GM23338 (cell line): Measurements from ENCODE around the gene PPM1F. TPM values are rescaled to one million over a fixed set of nuclear protein-coding genes. Genes with fewer than 3 reads are reported as not detected.
"Not testable (repeated sequence)": the region's sequence is repeated elsewhere in the genome, so short reads cannot be mapped to it uniquely, and the experiment has no call there.

Source experiments
- ATAC-seq: fragments of 200-7000 bp; cut with Tn5 transposase; 3 replicates; pipeline ENCODE4 v1.9.1; 2020
- DNase-seq: peaks from one replicate; pipeline ENCODE4 v3.0.0-alpha.2; 2015; ENCODE audit warnings: low spot score
- H2AFZ ChIP-seq: fragments of 200-600 bp; sonication (generic); 2 replicates; pipeline ENCODE4 v1.8.0; 2016; ENCODE audit warnings: antibody characterized with exemption, mild to moderate bottlenecking, moderate library complexity
- H3F3A ChIP-seq: fragments of 200-600 bp; sonication (generic); replicated peaks from 2 replicates; pipeline ENCODE4 v1.8.0; 2017; ENCODE audit warnings: antibody characterized with exemption, mixed run types, low read depth
- H3K27ac ChIP-seq: fragments of 200-600 bp; sonication (generic); 2 replicates; pipeline ENCODE4 v1.6.1; 2016; ENCODE audit warnings: low read depth
- H3K27me3 ChIP-seq: fragments of 200-600 bp; sonication (generic); 2 replicates; pipeline ENCODE4 v1.8.0; 2016; ENCODE audit warnings: mild to moderate bottlenecking, mixed run types, moderate library complexity; ENCODE audit not compliant: insufficient read depth
- H3K36me3 ChIP-seq: fragments of 200-600 bp; sonication (generic); 2 replicates; pipeline ENCODE4 v1.8.0; 2016; ENCODE audit warnings: mild to moderate bottlenecking; ENCODE audit not compliant: insufficient read depth
- H3K4me1 ChIP-seq: fragments of 200-600 bp; sonication (generic); 2 replicates; pipeline ENCODE4 v1.8.0; 2016; ENCODE audit warnings: mild to moderate bottlenecking, moderate library complexity; ENCODE audit not compliant: insufficient read depth
- H3K4me2 ChIP-seq: fragments of 200-600 bp; sonication (generic); 2 replicates; pipeline ENCODE4 v1.7.1; 2017; ENCODE audit warnings: mixed run types
- H3K4me3 ChIP-seq: fragments of 200-600 bp; sonication (generic); 2 replicates; pipeline ENCODE4 v1.6.1; 2016; ENCODE audit warnings: mixed run types
- H3K79me2 ChIP-seq: fragments of 200-600 bp; sonication (generic); replicated peaks from 2 replicates; pipeline ENCODE4 v1.8.0; 2017; ENCODE audit warnings: mild to moderate bottlenecking; ENCODE audit not compliant: insufficient read depth
- H3K9me2 ChIP-seq: fragments of 200-600 bp; sonication (generic); 2 replicates; pipeline ENCODE4 v1.8.0; 2017; ENCODE audit not compliant: insufficient read depth
- H4K20me1 ChIP-seq: fragments of 200-600 bp; sonication (generic); replicated peaks from 2 replicates; pipeline ENCODE4 v1.8.0; 2017; ENCODE audit warnings: mild to moderate bottlenecking; ENCODE audit not compliant: insufficient read depth
- H3K27ac Mint-ChIP-seq: 2 replicates; pipeline ENCODE4 v1.8.0; 2020; ENCODE audit warnings: inconsistent platforms, mild to moderate bottlenecking, moderate library complexity, mixed read lengths
- H3K27me3 Mint-ChIP-seq: 3 replicates; pipeline ENCODE4 v1.8.0; 2022; ENCODE audit warnings: low read depth, mild to moderate bottlenecking, moderate library complexity, mixed read lengths, inconsistent platforms; ENCODE audit not compliant: insufficient read depth, poor library complexity
- H3K36me3 Mint-ChIP-seq: 3 replicates; pipeline ENCODE4 v1.8.0; 2021; ENCODE audit warnings: low read depth, mild to moderate bottlenecking, inconsistent platforms, moderate library complexity, mixed read lengths
- H3K4me1 Mint-ChIP-seq: 3 replicates; pipeline ENCODE4 v1.8.0; 2020; ENCODE audit warnings: mild to moderate bottlenecking, inconsistent platforms, mixed read lengths
- H3K4me3 Mint-ChIP-seq: 3 replicates; pipeline ENCODE4 v1.8.0; 2021; ENCODE audit warnings: moderate library complexity, mild to moderate bottlenecking, inconsistent platforms, mixed read lengths
- H3K9me3 Mint-ChIP-seq: 3 replicates; pipeline ENCODE4 v1.8.0; 2020; ENCODE audit warnings: moderate library complexity, mild to moderate bottlenecking, inconsistent platforms, mixed read lengths
- CREB1 ChIP-seq: fragments of 250-450 bp; sonication (Bioruptor Pico); IDR thresholded peaks from 2 replicates; pipeline ENCODE4 v1.5.0; 2020; ENCODE audit warnings: low read depth, mild to moderate bottlenecking, moderate library complexity
- ETS1 ChIP-seq: IDR thresholded peaks from 2 replicates; pipeline ENCODE4 v1.6.1; 2016; ENCODE audit warnings: antibody characterized with exemption
- EZH2 ChIP-seq: fragments of 200-600 bp; sonication (generic); IDR thresholded peaks from one replicate; pipeline ENCODE4 v1.8.0; 2017; ENCODE audit warnings: antibody characterized with exemption, mild to moderate bottlenecking, low read depth; ENCODE audit not compliant: unreplicated experiment
- EZH2phosphoT487 ChIP-seq: fragments of 200-600 bp; sonication (generic); IDR thresholded peaks from one replicate; pipeline ENCODE4 v1.8.1; 2018; ENCODE audit warnings: antibody characterized with exemption; ENCODE audit not compliant: unreplicated experiment
- REST ChIP-seq: IDR thresholded peaks from one replicate; pipeline ENCODE4 v1.6.1; 2018; ENCODE audit warnings: antibody characterized with exemption; ENCODE audit not compliant: unreplicated experiment
- STAT1 ChIP-seq: IDR thresholded peaks from one replicate; pipeline ENCODE4 v1.6.1; 2016; ENCODE audit warnings: antibody characterized with exemption; ENCODE audit not compliant: unreplicated experiment
- ZNF331 ChIP-seq: fragments of 250-450 bp; sonication (Bioruptor Pico); IDR thresholded peaks from 2 replicates; pipeline ENCODE4 v1.5.0; 2020; ENCODE audit warnings: low read depth, mild to moderate bottlenecking, moderate library complexity
- polyA plus RNA-seq: library from polyadenylated mRNA; unstranded; fragments of >200 nt; fragmentation: Nextera tagmentation; extraction: Ambion mirVana; gene quantifications from 2 replicates; pipeline ENCODE4 v1.2.1, GENCODE V29; 2016
- total RNA-seq: library from RNA; depleted of rRNA; stranded (reverse); fragments of >200 nt; shearing (Covaris generic); gene quantifications from 2 replicates; pipeline ENCODE4 v1.2.3, GENCODE V29; 2014

The PPM1F gene
- total and polyA plus RNA-seq, 2 experiments from 2014 or later: 7.1 to 29.3 TPM

- not testable (repeated sequence) for H3K9me2 ChIP-seq, ATAC-seq, H3K4me2 ChIP-seq, H3F3A ChIP-seq, H3K4me1 ChIP-seq, H3K36me3 Mint-ChIP-seq, DNase-seq, H3K27ac Mint-ChIP-seq, H3K27ac ChIP-seq, H3K36me3 ChIP-seq, H3K9me3 Mint-ChIP-seq, H3K4me1 Mint-ChIP-seq, H4K20me1 ChIP-seq, H3K79me2 ChIP-seq, H2AFZ ChIP-seq, H3K4me3 Mint-ChIP-seq, H3K27me3 ChIP-seq, H3K4me3 ChIP-seq
- peaks cover 12% of the 10 kb centered on the region for H3K27me3 Mint-ChIP-seq
Measured at GRCh38 chr22:21905234-21905633, 47.4 kb downstream of the PPM1F start.

- H3K4me2 ChIP-seq: no peak overlapping the region
- no peaks in the 10 kb centered on the region for H4K20me1 ChIP-seq
- H3K27ac Mint-ChIP-seq: no peak overlapping the region
- ATAC-seq (no peak), DNase-seq (no peak)
- no peaks in the 10 kb centered on the region for H3K36me3 ChIP-seq
- no peaks in the 10 kb centered on the region for H3K9me3 Mint-ChIP-seq
- H2AFZ ChIP-seq: no peak overlapping the region
- H3K36me3 Mint-ChIP-seq: no peaks in the 10 kb centered on the region
- no peaks in the 10 kb centered on the region for H3F3A ChIP-seq
- TF ChIP-seq EZH2 (no peak), EZH2phosphoT487 (no peak), ETS1 (no peak), ZNF331 (no peak)
- H3K27me3 Mint-ChIP-seq: peaks cover 9% of the 10 kb centered on the region
- H3K27me3 ChIP-seq: no peaks in the 10 kb centered on the region
- no peak overlapping the region for H3K4me3 Mint-ChIP-seq
- no peaks in the 10 kb centered on the region for H3K4me1 Mint-ChIP-seq
- no peaks in the 10 kb centered on the region for H3K4me1 ChIP-seq
- H3K27ac ChIP-seq: no peak overlapping the region
- no peaks in the 10 kb centered on the region for H3K79me2 ChIP-seq
- H3K9me2 ChIP-seq: no peaks in the 10 kb centered on the region
- no peak overlapping the region for H3K4me3 ChIP-seq
Measured at GRCh38 chr22:21904250-21904789, 48.3 kb downstream of the PPM1F start.

- Histone ChIP-seq H3K79me2 (no peaks in the 10 kb centered on the region), H3K4me3 (no peak overlapping the region), H2AFZ (no peak overlapping the region), H3K27ac (no peak overlapping the region), H3K4me1 (no peaks in the 10 kb centered on the region), H3K36me3 (no peaks in the 10 kb centered on the region), H3F3A (no peaks in the 10 kb centered on the region), H4K20me1 (no peaks in the 10 kb centered on the region), H3K9me2 (no peaks in the 10 kb centered on the region), H3K27me3 (no peaks in the 10 kb centered on the region), H3K4me2 (no peak overlapping the region)
- ATAC-seq (no peak), DNase-seq (no peak)
- Mint-ChIP-seq H3K4me1 (no peaks in the 10 kb centered on the region), H3K36me3 (no peaks in the 10 kb centered on the region), H3K27ac (no peak overlapping the region), H3K4me3 (no peak overlapping the region), H3K27me3 (peaks cover 9% of the 10 kb centered on the region), H3K9me3 (no peaks in the 10 kb centered on the region)
- TF ChIP-seq CREB1: no peak
- TF ChIP-seq STAT1: no peak
- no peak for TF ChIP-seq REST
Measured at GRCh38 chr22:21903283-21903682, 49.4 kb downstream of the PPM1F start.
